ENCODE results near the gene TRIOBP.
"Not testable (repeated sequence)": the region's sequence is repeated elsewhere in the genome, so short reads cannot be mapped to it uniquely, and the experiment has no call there.

TRIOBP gene

GRCh38 chr22:37696657-37697537, at the start of gene TRIOBP:
Gene TRIOBP, plus strand, starts transcription at chr22:37697048. Its CDS starts 4,318 bp downstream, at chr22:37701366.
- peak within 1 kb of the TSS; percentile 68 for H3K4me3 ChIP-seq (ENCODE audit: low read depth, low read length)
- no peaks in the 10 kb centered on the region for H3K79me2 ChIP-seq (ENCODE audit: control insufficient read depth, insufficient read depth, low read length, unreplicated experiment)
- H3K27me3 ChIP-seq (ENCODE audit: insufficient read depth, low read length), result no peaks in the 10 kb centered on the region
- H2AFZ ChIP-seq (ENCODE audit: low read length, unreplicated experiment), result no peak within 1 kb of the TSS
- no peaks in the 10 kb centered on the region for H3K36me3 ChIP-seq (ENCODE audit: insufficient read depth, low read length)
- no peak within 1 kb of the TSS for H3K27ac ChIP-seq (ENCODE audit: low read depth, low read length)
- peaks cover 11% of the 10 kb centered on the region for H3K4me1 ChIP-seq (ENCODE audit: control insufficient read depth, insufficient read depth, low read length, unreplicated experiment)

- Histone ChIP-seq H3K27ac (ENCODE audit: low read depth, low read length) (no peak overlapping the region), H3K4me3 (ENCODE audit: low read depth, low read length) (no peak overlapping the region), H3K36me3 (ENCODE audit: insufficient read depth, low read length) (no peaks in the 10 kb centered on the region), H2AFZ (ENCODE audit: low read length, unreplicated experiment) (no peak overlapping the region), H3K79me2 (ENCODE audit: control insufficient read depth, insufficient read depth, low read length, unreplicated experiment) (no peaks in the 10 kb centered on the region), H3K4me1 (ENCODE audit: control insufficient read depth, insufficient read depth, low read length, unreplicated experiment) (no peaks in the 10 kb centered on the region), H3K27me3 (ENCODE audit: insufficient read depth, low read length) (no peaks in the 10 kb centered on the region)
These were observed 49.5 kb upstream of the TRIOBP start for GRCh38 chr22:37647317-37647716.

GRCh38 chr22:37647928-37648327, 48.9 kb upstream of the TRIOBP start:
- H3K4me1 ChIP-seq (ENCODE audit: control insufficient read depth, insufficient read depth, low read length, unreplicated experiment), result no peaks in the 10 kb centered on the region
- H3K36me3 ChIP-seq (ENCODE audit: insufficient read depth, low read length), result no peaks in the 10 kb centered on the region
- H3K27ac ChIP-seq (ENCODE audit: low read depth, low read length), result no peak overlapping the region
- H3K27me3 ChIP-seq (ENCODE audit: insufficient read depth, low read length), result no peaks in the 10 kb centered on the region
- no peak overlapping the region for H3K4me3 ChIP-seq (ENCODE audit: low read depth, low read length)
- no peak overlapping the region for H2AFZ ChIP-seq (ENCODE audit: low read length, unreplicated experiment)
- H3K79me2 ChIP-seq (ENCODE audit: control insufficient read depth, insufficient read depth, low read length, unreplicated experiment), result no peaks in the 10 kb centered on the region

DNA sequence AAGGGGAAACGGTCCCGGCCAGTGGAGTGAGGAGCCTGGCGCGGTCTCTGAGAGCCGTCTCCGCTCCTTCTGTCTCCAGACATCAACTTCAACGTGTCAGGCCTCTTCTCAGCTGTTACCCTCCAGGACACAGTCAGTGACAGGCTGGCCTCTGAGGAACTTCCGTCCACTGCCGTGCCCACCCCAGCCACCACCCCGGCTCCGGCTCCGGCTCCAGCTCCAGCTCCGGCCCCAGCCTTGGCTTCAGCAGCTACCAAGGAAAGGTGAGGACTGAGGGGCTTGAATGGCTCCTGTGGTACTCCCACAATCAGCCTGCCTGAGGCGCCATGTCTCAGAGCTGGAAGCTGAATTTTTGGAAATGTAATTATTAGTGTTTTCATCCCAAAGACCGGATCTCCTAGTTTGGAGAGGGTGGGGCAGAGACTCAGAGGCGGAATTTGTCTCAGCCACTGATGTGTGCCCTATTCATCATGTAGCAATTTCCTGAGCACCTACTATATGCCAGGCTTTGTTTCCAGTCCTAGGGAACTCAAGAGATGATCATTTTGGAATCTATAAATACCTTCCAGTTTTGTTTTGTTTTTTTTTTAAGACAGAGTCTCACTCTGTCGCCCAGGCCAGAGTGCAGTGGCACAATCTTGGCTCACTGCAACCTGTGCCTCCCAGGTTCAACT, 46.2 kb upstream of the TRIOBP start:
- Histone ChIP-seq H3K36me3 (ENCODE audit: insufficient read depth, low read length) (no peaks in the 10 kb centered on the region), H3K79me2 (ENCODE audit: control insufficient read depth, insufficient read depth, low read length, unreplicated experiment) (no peaks in the 10 kb centered on the region), H3K4me1 (ENCODE audit: control insufficient read depth, insufficient read depth, low read length, unreplicated experiment) (no peaks in the 10 kb centered on the region), H3K27ac (ENCODE audit: low read depth, low read length) (no peak overlapping the region), H2AFZ (ENCODE audit: low read length, unreplicated experiment) (no peak overlapping the region), H3K27me3 (ENCODE audit: insufficient read depth, low read length) (no peaks in the 10 kb centered on the region), H3K4me3 (ENCODE audit: low read depth, low read length) (no peak overlapping the region)

DNA sequence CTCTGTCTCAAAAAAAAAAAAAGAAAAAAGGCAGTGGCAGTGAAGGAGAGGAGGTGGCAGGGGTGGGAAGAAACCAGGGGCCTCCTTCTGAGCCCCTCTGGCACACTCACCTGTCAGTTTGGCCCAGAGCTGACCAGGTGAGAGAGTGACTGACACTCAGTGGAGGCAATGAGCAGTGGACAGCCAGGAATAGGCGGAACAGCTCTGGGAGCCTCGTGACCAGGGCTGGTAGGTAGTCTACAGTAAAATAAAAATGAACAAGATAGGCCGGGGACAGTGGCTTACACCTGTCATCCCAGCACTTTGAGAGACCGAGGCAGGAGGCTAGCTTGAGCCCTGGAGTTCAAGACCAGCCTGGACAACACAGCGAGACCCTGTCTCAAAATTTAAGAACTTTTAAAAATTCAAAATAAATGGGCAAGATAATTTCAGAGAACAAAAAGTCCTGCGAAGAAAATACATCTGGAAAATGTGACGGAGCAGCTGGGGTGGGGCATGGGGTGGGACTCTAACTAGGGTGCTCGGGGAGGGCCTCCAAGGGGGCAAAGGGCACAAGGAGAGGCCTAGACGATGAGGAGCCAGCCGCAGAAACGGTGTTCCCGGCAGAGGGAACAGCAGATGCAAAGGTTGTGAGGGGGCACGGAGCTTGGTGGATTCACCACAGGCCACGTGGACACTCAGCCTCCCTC, 42.1 kb upstream of the TRIOBP start:
- no peaks in the 10 kb centered on the region for H3K36me3 ChIP-seq (ENCODE audit: insufficient read depth, low read length)
- H2AFZ ChIP-seq (ENCODE audit: low read length, unreplicated experiment), result no peak overlapping the region
- no peak overlapping the region for H3K4me3 ChIP-seq (ENCODE audit: low read depth, low read length)
- no peak overlapping the region for H3K27ac ChIP-seq (ENCODE audit: low read depth, low read length)
- peaks cover 7% of the 10 kb centered on the region for H3K79me2 ChIP-seq (ENCODE audit: control insufficient read depth, insufficient read depth, low read length, unreplicated experiment)
- H3K27me3 ChIP-seq (ENCODE audit: insufficient read depth, low read length), result no peaks in the 10 kb centered on the region
- peaks cover 6% of the 10 kb centered on the region for H3K4me1 ChIP-seq (ENCODE audit: control insufficient read depth, insufficient read depth, low read length, unreplicated experiment)

- Histone ChIP-seq H3K4me3 (ENCODE audit: low read depth, low read length) (no peak overlapping the region), H2AFZ (ENCODE audit: low read length, unreplicated experiment) (no peak overlapping the region), H3K27ac (ENCODE audit: low read depth, low read length) (no peak overlapping the region)
These were observed 41.6 kb upstream of the TRIOBP start for GRCh38 chr22:37655252-37655563.

GRCh38 chr22:37656583-37656982, 40.3 kb upstream of the TRIOBP start:
- peaks cover 26% of the 10 kb centered on the region for H3K79me2 ChIP-seq (ENCODE audit: control insufficient read depth, insufficient read depth, low read length, unreplicated experiment)
- peaks cover 19% of the 10 kb centered on the region for H3K4me1 ChIP-seq (ENCODE audit: control insufficient read depth, insufficient read depth, low read length, unreplicated experiment)
- H3K27ac ChIP-seq (ENCODE audit: low read depth, low read length); H3K27me3 ChIP-seq (ENCODE audit: insufficient read depth, low read length); H3K4me3 ChIP-seq (ENCODE audit: low read depth, low read length); H3K36me3 ChIP-seq (ENCODE audit: insufficient read depth, low read length); H2AFZ ChIP-seq (ENCODE audit: low read length, unreplicated experiment): not testable (repeated sequence)

More at GRCh38 chr22:37655252-37655563, 41.6 kb upstream of the TRIOBP start:
- Histone ChIP-seq H3K79me2 (ENCODE audit: control insufficient read depth, insufficient read depth, low read length, unreplicated experiment) (peaks cover 12% of the 10 kb centered on the region), H3K27me3 (ENCODE audit: insufficient read depth, low read length) (no peaks in the 10 kb centered on the region), H3K36me3 (ENCODE audit: insufficient read depth, low read length) (no peaks in the 10 kb centered on the region), H3K4me1 (ENCODE audit: control insufficient read depth, insufficient read depth, low read length, unreplicated experiment) (peaks cover 10% of the 10 kb centered on the region)

DNA sequence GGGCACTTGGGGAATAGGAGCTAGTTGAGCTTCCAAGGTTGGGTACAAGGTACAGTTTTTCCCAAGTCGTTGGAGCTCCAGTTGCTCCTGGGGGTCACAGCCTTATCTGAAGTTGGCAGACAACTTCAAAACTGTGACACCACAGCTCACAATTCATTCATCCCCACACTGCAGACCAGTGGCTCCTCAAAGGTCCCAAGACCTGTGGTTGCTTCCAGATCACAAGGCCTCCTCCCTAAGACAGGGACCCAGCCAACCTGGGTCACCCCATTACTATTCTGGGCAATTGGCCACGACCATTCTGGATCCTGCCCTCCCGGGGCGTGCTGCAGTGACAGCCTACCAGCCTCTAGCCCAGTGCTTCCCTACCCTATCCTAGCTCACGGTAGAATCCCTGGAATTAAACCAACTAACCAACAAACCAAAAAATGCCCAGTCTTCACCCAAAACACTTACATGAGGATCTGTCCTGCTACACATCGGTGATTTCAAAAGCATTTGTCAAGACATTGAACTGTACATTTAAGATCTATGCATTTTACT, 39.2 kb upstream of the TRIOBP start:
- H3K27ac ChIP-seq (ENCODE audit: low read depth, low read length), result 0 out of 2 replicates have a peak overlapping the region, but pooled peaks have one; percentile 21
- peaks cover 20% of the 10 kb centered on the region for H3K4me1 ChIP-seq (ENCODE audit: control insufficient read depth, insufficient read depth, low read length, unreplicated experiment)
- H2AFZ ChIP-seq (ENCODE audit: low read length, unreplicated experiment), result peak overlapping the region; percentile 79
- peaks cover 33% of the 10 kb centered on the region for H3K79me2 ChIP-seq (ENCODE audit: control insufficient read depth, insufficient read depth, low read length, unreplicated experiment)
- no peaks in the 10 kb centered on the region for H3K36me3 ChIP-seq (ENCODE audit: insufficient read depth, low read length)
- no peaks in the 10 kb centered on the region for H3K27me3 ChIP-seq (ENCODE audit: insufficient read depth, low read length)
- peak overlapping the region; percentile 79 for H3K4me3 ChIP-seq (ENCODE audit: low read depth, low read length)

DNA sequence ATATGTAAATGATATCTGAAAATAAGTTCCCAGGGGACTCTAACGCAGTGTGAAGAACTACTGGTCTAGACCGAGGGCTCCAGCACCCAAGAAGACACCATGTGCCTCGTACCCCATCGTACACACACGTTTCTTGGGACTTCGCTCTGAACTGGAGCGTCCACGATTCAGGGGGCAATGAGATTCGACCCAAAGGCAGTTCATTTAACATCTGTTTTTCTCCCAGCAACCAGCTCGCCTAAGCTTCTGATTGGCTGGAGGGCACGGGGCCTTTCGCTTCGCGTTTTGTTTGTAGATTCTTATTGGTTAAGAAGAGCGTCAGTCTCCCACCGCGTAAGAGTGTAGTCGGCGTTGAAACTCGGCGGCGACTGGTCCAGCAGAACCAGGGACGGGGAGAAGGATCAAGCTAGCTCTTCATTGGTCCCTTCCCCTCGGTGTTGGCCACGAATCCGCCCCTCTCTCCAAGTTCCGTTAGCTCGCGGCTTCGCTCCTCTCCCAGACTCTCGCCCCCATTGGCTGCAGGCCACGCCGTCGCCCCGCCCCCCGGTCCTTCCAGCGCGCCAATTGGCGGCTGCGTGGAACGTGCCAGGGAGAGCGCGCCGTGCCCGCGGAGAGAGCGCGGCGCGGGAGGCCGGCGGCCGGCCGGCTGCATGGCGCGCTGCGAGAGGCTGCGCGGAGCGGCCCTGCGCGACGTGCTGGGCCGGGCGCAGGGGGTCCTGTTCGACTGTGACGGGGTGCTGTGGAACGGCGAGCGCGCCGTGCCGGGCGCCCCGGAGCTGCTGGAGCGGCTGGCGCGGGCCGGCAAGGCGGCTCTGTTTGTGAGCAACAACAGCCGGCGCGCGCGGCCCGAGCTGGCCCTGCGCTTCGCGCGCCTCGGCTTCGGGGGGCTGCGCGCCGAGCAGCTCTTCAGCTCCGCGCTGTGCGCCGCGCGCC, 38.4 kb upstream of the TRIOBP start, which contains the start of gene PDXP:
Gene PDXP, plus strand, starts transcription at position 591 of the 933 bp plus-strand sequence. Its CDS starts 60 bp downstream, at position 651.
- Histone ChIP-seq H3K79me2 (ENCODE audit: control insufficient read depth, insufficient read depth, low read length, unreplicated experiment) (peaks cover 33% of the 10 kb centered on the region), H2AFZ (ENCODE audit: low read length, unreplicated experiment) (peak within 1 kb of the TSS; percentile 79), H3K27ac (ENCODE audit: low read depth, low read length) (0 out of 2 replicates have a peak within 1 kb of the TSS, but pooled peaks have one; percentile 21)

More for the DNA sequence above, 38.4 kb upstream of the TRIOBP start, which contains the start of gene PDXP:
- Histone ChIP-seq H3K36me3 (ENCODE audit: insufficient read depth, low read length) (no peaks in the 10 kb centered on the region), H3K27me3 (ENCODE audit: insufficient read depth, low read length) (no peaks in the 10 kb centered on the region), H3K4me3 (ENCODE audit: low read depth, low read length) (peak within 1 kb of the TSS; percentile 79), H3K4me1 (ENCODE audit: control insufficient read depth, insufficient read depth, low read length, unreplicated experiment) (peaks cover 20% of the 10 kb centered on the region)

Data from ACC112 (cell line).